WTC11 (cell line): Measurements from ENCODE around the gene PRR18.

Source experiments
- MXD4 ChIP-seq: fragments of 250-450 bp; sonication (Bioruptor Pico); IDR thresholded peaks from 2 replicates; pipeline ENCODE4 v1.8.0; 2021; ENCODE audit warnings: mild to moderate bottlenecking, moderate library complexity, borderline replicate concordance
- ZNF317 ChIP-seq: sonication (generic); formaldehyde crosslinking; IDR thresholded peaks from 2 replicates; pipeline ENCODE4 v1.8.1; 2023; ENCODE audit warnings: low read depth, mild to moderate bottlenecking, moderate library complexity, missing genetic modification reagents, borderline replicate concordance
- TF ChIP-seq, protein P1 (sequence below): fragments of 200-600 bp; IDR thresholded peaks from 2 replicates; pipeline ENCODE4 v1.8.0; 2022; ENCODE audit warnings: antibody characterized with exemption
- TF ChIP-seq, protein P2 (sequence below): sonication (generic); formaldehyde crosslinking; IDR thresholded peaks from 2 replicates; pipeline ENCODE4 v1.8.0; 2022; ENCODE audit warnings: mild to moderate bottlenecking, missing genetic modification reagents
- TF ChIP-seq, protein P3 (sequence below): sonication (generic); formaldehyde crosslinking; IDR thresholded peaks from 2 replicates; pipeline ENCODE4 v1.8.1; 2023; ENCODE audit warnings: mild to moderate bottlenecking, missing genetic modification reagents

DNA sequence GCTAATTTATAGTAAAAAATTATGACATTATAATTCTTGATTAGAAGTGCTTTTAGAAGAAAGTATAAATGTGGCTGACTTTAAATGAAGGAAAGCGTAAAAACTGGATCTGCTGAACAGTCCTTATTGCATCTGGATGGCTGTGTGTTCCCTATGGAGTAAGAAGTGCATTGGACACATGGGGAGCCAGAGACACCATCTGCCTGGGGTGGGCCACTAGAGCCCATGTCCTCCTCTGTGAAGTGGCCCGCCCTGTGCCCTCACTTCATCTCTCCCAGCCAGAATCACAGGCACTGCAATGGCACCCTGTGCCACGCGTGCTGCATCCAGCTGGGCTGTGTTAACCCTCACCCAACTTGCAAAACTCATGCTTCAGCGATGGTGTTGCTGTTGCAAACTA, 47.4 kb upstream of the PRR18 start:
- TF ChIP-seq, protein P1, sequence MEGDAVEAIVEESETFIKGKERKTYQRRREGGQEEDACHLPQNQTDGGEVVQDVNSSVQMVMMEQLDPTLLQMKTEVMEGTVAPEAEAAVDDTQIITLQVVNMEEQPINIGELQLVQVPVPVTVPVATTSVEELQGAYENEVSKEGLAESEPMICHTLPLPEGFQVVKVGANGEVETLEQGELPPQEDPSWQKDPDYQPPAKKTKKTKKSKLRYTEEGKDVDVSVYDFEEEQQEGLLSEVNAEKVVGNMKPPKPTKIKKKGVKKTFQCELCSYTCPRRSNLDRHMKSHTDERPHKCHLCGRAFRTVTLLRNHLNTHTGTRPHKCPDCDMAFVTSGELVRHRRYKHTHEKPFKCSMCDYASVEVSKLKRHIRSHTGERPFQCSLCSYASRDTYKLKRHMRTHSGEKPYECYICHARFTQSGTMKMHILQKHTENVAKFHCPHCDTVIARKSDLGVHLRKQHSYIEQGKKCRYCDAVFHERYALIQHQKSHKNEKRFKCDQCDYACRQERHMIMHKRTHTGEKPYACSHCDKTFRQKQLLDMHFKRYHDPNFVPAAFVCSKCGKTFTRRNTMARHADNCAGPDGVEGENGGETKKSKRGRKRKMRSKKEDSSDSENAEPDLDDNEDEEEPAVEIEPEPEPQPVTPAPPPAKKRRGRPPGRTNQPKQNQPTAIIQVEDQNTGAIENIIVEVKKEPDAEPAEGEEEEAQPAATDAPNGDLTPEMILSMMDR = no peak
- TF ChIP-seq, protein P2, sequence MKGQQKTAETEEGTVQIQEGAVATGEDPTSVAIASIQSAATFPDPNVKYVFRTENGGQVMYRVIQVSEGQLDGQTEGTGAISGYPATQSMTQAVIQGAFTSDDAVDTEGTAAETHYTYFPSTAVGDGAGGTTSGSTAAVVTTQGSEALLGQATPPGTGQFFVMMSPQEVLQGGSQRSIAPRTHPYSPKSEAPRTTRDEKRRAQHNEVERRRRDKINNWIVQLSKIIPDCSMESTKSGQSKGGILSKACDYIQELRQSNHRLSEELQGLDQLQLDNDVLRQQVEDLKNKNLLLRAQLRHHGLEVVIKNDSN (CRISPR knock-in tag) = no peak
- no peak for TF ChIP-seq ZNF317
- no peak for TF ChIP-seq MXD4 (CRISPR knock-in tag)
- TF ChIP-seq, protein P3, sequence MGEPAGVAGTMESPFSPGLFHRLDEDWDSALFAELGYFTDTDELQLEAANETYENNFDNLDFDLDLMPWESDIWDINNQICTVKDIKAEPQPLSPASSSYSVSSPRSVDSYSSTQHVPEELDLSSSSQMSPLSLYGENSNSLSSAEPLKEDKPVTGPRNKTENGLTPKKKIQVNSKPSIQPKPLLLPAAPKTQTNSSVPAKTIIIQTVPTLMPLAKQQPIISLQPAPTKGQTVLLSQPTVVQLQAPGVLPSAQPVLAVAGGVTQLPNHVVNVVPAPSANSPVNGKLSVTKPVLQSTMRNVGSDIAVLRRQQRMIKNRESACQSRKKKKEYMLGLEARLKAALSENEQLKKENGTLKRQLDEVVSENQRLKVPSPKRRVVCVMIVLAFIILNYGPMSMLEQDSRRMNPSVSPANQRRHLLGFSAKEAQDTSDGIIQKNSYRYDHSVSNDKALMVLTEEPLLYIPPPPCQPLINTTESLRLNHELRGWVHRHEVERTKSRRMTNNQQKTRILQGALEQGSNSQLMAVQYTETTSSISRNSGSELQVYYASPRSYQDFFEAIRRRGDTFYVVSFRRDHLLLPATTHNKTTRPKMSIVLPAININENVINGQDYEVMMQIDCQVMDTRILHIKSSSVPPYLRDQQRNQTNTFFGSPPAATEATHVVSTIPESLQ (CRISPR knock-in tag) = no peak
